CD4-positive, alpha-beta T cell treated with Interleukin-15 for 4 hours (primary cell): ENCODE measurements around the gene TBC1D14.

Experiments used
- DNase-seq: peaks from one replicate; pipeline ENCODE4 v3.0.0-alpha.2; 2020; ENCODE audit warnings: low spot score

Gene TBC1D14

DNA sequence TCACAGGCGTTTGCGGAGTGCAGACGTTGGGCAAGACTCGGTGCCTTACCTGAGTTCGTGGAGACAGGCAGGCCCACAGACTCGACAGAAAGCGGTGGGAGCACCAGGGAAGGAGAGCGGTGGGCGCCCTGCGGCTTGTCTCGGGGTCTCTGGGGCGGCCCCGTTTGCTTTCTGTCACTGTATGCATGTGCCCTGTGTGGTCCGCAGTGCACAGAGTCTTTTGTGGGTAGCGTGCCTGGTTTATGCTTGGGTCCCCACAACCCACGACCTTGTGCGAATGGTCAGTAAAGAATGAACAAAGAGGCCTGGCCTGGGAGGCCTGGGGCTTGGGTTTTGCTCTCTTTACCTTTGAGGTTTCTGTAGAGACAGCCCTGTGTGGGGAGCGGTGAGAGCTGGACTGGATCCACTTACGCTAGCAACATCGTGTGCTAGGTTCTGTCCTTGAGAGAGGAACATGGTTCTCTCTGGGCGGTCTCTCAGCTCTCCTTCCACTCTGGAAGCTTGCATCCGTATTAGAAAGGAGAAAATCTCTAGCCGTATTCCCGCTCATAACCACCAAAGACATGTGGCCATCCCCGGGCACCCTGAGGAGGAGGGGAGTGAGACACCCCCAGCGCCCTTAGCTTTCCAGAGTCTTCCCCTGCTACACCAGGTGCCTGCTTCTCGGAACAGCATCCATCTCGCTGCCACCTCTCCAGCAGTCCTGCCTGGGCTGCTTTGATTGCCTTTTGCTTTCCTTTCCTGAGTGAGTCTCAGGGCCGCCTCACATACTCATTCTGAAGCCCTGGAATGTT is 134.7 kb downstream of the TBC1D14 start:
- no peak for DNase-seq

DNA sequence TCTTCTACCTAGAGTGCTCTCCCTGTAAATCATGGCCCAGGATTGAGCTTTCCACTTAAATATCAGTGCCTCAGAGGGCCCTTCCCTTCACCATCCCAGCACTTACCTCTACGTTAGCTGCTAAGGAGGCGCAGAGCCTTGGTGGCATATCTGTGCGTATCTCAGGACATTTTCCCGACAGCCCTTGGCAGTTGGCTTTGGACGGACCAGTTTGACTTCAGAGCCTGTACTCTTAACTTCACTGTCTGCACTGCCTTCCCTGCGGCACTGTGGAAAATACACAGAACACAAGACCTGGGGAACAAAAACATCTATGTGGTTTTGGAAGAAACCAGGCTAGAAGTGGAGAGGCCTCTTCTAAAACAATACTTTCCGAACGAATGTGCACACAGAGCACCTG is 135.9 kb downstream of the TBC1D14 start:
- DNase-seq = no peak

DNA sequence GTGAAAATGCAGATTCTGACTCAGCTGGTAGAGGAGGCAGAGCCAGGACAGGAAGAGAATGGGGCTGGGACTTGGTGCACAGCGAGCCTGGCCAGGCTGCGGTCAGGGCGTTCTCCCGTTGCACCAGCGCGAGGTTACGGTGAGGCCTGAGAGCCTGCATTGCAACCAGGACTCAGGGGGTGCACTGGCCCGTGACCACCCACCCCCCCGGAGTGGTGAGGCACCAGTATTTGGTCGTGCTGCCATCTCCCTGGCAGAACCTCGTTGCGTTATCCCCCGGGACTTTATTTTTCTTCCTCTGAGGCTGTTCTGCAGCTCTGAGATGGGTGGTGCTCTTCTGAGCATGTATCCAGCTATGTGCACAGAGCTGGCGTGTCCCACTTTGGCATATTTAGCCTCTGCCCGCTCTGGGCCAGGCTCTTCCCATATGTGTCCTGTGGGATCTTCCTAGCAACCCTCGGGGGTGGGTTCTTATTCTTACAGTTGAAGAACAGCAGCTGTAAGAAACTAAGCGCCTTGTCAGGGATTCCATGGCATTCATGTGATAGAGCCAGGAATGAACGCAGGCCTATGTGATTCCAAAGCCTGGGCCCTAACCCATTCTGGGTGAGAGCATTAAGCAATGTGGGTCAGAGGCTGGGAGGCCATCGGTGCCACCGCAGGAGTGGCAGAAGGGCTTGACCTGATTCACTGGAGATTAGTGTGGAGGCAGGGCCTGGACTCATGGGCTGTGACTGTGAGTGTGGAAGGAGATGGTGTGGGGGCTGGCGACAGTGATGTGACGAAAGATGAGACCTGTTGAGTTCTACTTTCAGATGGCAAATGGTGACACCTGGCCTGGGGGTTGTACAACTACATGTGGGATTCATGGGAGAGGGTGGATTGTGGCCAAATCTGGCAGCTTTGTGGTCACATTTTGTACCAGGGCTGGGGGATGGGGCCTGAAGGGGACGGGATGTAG is 136.6 kb downstream of the TBC1D14 start:
- no peak for DNase-seq

DNA sequence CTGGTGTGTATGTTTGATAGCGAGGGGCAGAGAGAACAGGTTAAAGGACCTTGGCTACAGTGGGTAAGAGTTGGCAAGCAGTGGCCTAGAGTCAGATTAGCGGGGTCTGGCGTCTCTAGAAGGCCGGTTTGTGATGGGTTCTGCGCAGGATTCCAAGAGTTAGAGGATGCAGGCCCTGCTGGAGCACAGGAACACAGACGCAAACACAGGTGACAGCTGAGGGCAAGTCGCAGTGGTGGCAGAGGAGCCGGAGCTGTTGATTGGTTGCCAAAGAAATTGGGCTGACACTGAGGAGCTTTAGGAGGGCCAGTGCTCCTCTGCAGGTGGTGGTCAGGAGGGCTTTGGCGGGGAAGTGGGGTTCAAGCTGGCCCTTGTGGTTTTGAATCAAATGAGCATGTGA is 137.3 kb downstream of the TBC1D14 start:
- no peak for DNase-seq

DNA sequence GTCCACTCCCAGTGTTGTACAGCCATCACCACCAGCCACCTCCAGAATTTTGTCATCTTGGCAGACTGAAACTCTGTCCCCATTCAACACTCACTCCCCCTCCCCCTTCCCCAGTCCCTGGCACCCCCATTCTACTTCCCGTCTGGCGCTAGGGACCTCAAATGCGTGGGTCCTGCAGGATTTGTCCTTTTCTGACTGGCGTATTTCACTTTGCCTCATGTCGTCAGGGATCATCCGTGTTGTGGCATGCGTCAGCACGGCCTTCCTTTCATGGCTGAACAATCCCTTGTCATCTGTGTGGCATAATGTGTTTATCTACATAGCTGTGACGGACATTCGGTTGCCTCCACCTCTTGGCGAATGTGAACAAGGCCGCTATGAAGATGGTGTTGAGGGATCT is 139.0 kb downstream of the TBC1D14 start:
- no peak for DNase-seq

DNA sequence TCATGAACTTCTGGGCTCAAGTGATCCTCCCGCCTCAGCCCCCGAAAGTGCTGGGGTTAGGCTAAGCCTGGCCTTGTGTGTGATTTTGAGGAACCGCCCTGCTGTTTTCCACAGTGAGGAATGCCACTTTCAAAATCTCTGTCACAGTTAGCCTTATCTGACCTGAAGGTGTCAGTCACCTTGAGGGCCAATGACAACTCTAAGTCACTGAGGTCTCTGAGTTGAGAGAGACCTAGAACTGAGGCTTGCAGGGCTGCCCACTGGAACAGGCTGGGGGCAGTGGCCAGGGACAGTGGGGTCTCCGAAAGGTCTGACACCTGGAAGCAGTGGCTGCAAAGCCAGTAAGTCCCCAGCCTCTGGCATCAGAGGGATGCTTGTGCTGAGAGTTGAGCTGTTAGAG is 139.7 kb downstream of the TBC1D14 start:
- DNase-seq = no peak

DNA sequence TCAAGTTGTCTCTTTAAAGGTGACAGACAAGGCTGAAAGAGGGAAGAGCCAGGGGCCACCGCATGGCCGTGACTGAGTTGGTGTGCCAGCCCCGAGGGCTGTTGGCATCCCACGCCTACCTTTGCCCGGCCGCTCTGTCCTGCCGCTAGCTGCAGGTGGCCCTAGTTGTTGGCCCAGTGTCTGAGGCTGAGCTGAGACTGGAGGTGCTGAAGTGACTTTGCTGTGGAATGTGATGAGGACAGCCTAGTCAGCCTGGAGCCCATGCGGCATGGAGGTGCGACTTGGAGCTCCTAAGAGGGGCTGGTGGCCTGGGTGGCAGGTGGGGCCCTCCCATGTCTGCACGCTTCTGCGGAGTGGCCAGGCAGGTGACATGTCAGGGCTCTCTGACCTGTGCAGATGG is 140.1 kb downstream of the TBC1D14 start:
- DNase-seq = no peak

DNA sequence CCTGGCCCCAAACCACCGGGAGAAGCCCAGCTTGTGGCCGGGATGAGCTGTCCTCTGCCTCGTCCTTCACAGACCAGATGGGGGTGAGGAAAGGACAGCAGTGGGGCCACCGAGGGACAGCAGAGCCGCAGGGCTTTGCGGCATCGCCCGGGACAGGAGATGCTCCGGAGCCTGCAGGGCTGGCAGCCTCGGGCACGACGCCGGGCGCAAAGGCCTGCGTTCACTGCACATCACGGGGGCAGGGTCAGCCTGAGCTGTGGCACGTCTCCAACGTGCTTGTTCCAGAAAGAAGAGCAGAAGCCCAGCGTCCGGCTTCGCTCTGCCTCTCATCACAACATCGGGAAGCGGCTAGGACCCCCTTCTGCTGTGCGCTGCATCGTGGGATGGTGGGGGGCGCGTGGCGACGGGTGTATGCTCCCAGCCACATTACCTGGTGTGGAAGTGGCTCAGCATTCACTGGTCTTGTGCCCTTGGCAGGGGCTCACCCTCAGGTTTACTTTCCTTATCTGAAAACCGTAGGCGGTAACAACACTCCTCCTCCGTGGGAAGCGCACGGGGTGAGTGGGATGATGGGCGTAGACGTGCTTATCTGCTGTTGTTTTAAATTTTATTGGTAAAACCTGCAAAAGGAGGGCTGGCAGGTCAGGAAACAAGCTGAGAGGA is 141.0 kb downstream of the TBC1D14 start:
- no peak for DNase-seq

DNA sequence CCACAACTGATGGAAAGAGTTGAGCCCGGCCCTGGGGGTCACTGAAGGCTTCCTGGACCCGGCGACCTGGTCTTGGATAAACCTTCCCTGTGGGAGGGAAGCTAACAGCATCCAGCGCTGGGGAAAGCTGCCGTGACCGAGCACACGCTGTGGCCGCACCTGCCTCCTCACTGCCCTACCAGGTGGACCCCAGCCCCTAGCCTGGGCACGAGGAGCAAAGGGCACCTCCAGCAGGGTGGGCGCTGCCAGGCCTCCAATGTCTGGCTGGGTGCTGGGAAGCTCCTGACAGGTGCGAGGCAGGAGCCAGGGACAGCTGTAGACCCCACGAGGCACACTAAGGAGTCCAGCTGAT is 141.5 kb downstream of the TBC1D14 start:
- no peak for DNase-seq

DNA sequence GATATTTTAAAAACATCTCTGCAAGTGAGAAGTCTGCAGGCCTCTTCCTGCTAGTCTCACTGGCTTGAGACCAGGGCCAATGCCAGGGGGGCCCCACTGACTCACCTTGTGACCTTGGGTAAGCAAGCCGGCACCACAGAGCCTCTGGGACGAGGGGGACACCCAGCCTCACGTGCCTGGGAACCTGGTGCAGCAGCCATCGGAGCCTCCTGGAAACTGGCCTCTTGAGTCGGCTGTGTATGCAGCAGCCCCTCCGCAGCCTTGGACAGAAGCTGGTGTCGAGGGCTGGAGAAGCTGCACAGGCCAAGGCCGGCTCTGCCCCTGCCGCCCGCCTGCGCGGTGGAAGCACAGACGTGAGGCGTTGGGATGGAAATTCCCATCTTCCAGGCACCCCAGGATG is 142.3 kb downstream of the TBC1D14 start:
- DNase-seq = no peak

DNA sequence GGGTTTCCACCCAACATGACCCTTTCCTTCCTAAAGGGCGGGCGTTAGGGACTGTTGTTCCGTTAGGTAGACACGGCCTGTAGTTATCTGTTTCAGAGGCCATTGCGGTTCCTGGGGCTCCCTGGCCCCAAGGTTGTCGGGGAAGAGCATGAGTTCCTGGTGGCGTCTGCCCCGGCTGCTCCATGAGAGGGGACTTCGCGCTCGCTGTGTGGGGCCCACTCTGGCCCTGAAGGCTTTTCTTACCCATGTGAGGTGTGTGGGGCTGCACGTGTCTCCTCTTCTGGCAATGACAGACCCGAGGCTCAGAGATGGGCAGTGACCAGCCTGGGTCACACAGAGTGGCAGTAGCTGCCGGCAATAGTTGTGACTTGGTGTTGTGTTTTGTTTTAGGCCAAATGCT is 142.7 kb downstream of the TBC1D14 start:
- DNase-seq = no peak

DNA sequence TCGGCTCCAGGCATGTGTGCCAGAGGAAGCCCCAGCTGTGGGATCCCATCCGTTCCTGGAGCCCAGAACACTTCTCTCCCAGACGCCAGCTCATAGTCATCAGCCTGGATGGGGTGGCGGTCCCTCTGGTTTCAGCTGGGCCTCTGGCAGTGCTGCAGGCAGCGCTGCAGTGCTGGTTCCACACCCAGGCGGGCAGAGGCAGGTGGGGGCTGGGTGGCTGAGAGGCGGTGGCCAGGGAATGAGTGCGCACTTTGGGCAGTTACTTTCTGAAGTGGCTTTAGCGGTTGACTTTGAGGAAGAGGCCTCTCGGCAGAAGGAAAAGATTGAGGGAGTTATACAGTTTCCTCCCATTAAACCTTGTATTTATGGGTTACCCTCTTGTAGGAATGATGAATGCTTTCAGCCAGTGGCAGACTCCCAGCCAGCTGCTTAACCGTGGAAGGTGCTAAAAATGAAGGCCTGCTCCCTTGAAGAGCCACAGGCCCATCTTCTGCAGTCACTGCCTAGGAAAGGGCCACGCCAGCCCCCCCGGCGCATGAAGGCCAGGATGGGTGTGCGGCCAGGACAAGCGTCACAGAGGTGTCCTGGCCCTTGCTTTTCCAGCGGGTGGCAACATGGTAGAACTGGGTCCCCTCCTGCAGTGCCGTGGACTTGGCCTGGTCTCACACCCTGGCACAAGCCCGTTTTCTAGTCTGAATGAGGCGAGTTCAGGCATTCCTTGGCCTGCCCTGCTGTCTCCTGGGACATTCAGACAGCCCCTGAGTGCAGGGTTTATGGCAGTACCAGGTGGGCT is 143.5 kb downstream of the TBC1D14 start:
- no peak for DNase-seq

DNA sequence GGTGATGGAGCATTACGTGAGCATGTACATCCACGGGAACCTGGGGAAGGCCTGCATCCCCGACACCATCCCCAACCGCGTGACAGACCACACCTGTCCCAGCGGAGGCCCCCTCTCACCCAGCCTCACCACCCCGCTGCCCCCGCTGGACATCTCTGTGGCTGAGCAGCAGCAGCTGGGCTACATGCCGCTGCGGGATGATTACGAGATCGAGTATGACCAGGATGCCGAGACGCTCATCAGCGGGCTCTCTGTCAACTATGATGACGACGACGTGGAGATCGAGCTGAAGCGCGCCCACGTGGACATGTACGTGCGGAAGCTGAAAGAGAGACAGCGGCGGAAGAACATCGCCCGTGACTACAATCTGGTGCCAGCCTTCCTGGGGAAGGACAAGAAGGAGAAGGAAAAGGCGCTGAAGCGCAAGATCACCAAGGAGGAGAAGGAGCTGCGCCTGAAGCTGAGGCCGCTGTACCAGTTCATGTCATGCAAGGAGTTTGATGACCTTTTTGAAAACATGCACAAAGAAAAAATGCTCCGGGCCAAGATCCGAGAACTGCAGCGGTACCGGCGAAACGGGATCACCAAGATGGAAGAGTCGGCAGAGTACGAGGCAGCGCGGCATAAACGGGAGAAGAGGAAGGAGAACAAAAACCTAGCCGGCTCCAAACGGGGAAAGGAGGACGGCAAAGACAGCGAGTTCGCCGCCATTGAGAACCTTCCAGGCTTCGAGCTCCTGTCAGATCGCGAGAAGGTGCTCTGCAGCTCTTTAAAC is 144.7 kb downstream of the TBC1D14 start:
- DNase-seq = no peak

DNA sequence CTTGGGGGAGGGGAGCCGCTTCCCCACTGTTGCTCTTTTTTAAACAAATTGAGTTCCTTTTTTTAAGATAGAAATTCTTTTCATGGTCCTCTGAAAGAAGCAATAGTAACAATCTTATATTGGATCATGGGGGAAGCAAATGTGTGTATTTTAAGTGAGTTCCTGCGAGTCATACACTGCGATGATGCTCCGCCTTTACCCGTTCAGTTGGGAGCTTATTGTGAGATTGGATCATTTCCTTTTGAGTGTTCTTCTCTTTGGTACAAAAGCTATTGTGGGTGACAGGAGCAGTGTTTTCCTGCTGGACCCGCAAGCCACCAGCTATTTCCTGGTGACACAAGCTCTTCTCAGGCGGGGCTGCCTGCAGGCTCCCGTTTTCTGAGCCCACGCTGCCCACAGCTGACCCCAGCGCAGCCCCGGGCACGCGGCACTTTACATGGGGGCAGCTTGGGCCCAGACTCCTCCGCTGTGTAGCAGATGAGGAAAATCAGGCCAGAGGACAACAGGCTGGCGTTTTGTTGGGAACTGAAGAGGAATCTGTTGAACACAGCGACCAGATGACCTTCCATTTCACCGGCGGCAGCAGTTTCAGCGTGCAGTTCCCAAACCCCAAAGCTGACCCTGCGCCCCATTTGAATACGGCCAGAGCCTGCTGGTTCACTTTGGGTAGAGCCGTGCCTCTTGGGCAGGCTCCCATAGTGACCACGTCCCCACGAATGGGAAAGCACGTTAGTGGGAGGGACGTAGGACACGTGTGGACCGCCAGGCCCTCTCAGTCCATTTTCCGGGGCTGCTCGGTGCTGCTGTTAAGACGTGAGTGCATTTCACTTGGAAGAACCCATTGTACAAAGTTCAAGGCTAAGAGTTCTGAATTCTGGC is 145.7 kb downstream of the TBC1D14 start:
- DNase-seq = no peak

DNA sequence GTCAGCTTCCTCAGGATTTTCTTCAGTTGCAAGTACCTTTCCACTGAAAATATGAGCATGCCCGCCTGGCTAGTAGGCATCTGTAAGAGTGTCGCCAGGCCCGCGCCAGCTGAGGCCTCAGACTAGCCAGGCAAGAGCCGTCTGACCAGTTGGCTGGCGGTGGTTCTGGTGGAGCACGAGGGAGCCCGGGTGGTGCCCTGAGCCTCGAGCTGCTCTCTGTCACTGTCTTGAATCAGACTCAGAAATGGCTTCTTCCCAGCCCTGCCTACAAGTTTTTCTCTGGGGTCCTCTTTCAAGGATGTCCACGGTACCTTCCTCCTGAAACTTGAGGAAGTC is 146.3 kb downstream of the TBC1D14 start:
- no peak for DNase-seq

DNA sequence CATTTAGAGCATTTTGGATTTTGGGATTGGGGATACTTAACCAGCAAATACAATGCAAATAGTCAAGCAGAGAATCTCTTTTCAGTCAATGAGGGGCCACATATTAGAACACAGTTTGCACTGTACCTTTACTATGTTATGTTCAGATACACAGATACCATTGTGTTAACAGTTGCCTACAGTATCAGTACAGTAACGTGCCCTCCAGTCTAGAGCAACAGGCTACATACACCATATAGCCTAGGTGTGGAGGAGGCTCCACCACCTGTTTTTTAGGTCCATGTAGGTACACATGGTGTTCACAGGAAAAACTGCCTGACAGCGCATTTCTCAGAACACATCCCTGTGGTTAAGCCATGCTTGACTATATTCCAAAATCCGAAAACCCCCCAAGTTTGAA is 149.2 kb downstream of the TBC1D14 start:
- DNase-seq = no peak

DNA sequence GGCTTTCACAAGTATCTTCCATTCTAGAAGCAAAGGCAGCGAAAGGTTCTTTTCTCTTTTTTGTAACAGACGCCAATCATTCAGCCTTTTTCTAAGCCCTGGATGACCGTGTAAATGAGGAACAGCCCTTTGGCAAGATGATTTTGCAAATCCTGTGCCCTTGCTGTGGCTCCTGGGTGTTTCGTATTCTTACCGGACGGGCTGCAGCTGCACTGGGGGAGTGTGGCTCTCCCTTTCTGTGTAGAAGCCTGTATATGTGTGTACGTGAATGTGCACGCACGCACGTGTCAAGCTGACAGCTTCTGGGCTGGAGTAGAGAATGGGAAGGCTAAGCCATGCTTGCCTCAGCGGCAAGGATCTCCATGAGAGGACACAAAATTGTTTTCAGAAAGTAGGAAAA is 150.0 kb downstream of the TBC1D14 start:
- no peak for DNase-seq

DNA sequence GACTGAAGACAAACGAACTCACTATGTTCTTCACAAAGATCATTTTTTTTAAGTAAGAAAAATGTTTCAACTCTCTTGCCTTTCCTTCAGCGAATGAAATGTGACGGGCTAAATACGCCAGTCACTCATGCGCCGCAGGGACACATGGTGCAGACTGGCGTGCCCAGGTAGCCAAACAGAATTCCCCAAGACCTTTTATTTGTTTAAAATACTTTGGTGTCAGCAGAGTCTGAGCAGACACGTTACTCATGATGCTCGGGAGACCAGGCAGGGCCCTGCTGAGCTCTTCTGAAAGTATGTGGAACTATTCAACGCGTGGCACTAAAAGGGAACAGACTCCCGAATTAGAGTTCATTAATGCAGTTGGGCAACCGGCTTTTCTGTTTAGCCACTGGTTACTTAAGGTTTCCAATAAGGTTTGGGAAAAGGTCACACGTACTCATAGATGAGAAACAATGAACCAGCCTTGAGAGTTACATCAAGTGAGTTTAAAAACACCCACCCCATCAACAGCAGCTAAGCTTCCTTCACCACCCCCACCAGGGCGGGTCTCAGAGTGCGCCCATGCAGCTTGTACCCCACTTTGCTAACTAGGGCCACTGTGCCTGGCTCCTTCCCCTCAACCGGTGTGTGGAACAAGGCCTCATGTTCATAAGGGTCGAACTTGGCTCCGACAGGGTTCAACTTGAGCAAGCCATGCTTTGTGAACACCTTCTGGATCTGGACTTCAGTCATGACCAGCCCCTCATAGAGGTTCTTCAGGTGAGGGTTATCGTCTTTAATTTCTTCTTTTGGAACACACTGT is 150.9 kb downstream of the TBC1D14 start:
- no peak for DNase-seq

DNA sequence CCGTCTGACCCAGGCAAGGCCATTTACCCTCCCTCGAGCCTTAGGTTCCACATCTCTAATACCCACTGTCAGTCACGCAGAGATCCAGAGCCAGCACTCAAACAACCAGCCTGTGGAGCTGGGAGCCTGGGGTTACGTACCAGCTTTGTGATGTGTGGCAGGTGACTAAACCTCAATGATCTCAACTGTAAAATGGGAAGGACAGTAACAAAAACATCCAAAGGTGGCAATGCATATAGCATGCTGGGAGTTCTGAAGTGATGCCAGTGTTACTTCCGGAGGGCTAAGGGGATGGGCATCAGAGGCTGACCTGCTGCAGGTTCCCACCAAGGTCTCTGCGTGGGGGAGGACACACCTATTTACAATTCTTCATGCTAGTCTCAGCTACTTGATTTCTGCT is 152.2 kb downstream of the TBC1D14 start:
- DNase-seq = no peak

DNA sequence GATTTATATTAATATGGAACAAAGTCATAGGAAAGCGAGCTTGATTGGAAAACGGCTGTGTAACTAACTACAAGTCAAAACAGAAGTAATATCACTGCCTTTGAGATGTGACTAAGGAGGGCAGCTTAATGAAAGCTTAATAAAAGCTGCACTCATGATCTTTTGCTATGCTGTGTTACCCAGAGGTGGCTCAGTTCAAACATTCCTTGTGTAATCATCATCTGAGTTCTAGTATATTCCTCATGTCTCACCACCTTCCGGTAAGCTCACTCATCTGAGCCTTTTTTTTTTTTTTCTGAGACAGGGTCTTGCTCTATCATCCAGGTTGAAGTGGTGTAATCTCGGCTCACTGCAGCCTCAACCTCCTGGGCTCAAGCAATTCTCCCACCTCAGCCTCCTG is 153.2 kb downstream of the TBC1D14 start:
- no peak for DNase-seq
